T-cell (primary cell): ENCODE data around the gene CMBL. TPM values are rescaled to one million over a fixed set of nuclear protein-coding genes. Genes with fewer than 3 reads are reported as not detected.

Experiments
- ATAC-seq, 4 experiments: fragments of 200-7000 bp in 3 of 4; fragments of 150-1000 bp in 1 of 4; cut with Tn5 transposase; replicated peaks in 1 of 4; 1 replicate in 3 of 4; 2 replicates in 1 of 4; pipeline ENCODE4 v1.10.0; 2021; ENCODE audit warnings: moderate library complexity in 3 of 4, mild to moderate bottlenecking in 2 of 4, moderate number of reproducible peaks in 1 of 4
- CTCF ChIA-PET, 2 donors: fragments of 300-600 bp; sonication (Branson Sonifier 250); formaldehyde crosslinking; loops; one replicate each; lab custom pipeline; 2022; ENCODE audit warnings: antibody characterized with exemption in 2 of 2; lab: Charles Lee
- POLR2A ChIA-PET, 2 donors: fragments of 300-600 bp; sonication (Branson Sonifier 250); formaldehyde crosslinking; loops; one replicate each; lab custom pipeline; 2022; ENCODE audit warnings: antibody characterized with exemption in 2 of 2; lab: Charles Lee
- DNase-seq, 35 experiments: peaks; one replicate each; pipeline versions ENCODE4 v3.0.0 to v3.0.0-alpha.2; 2013 to 2023
- H3K27ac ChIP-seq: one replicate; pipeline ENCODE4 v1.5.1; 2013; ENCODE audit warnings: low read length
- H3K27me3 ChIP-seq, 2 experiments: replicated peaks in 1 of 2; 1 replicate in 1 of 2; 2 replicates in 1 of 2; pipeline versions ENCODE4 v1.6.1 to v1.7.0; 2013; ENCODE audit warnings: low read length in 1 of 2, mixed read lengths in 1 of 2; ENCODE audit not compliant: control insufficient read depth in 2 of 2, insufficient read depth in 2 of 2; ENCODE audit errors: extremely low read depth in 1 of 2
- H3K36me3 ChIP-seq, 2 donors: 1 replicate in 1 of 2; 2 replicates in 1 of 2; pipeline versions ENCODE4 v1.6.1 to v1.7.0; 2013; ENCODE audit warnings: low read length in 1 of 2; ENCODE audit not compliant: control insufficient read depth in 2 of 2, insufficient read depth in 1 of 2; ENCODE audit errors: extremely low read depth in 1 of 2
- H3K4me1 ChIP-seq, 2 experiments: 1 replicate in 1 of 2; 2 replicates in 1 of 2; pipeline versions ENCODE4 v1.6.1 to v1.7.0; 2013; ENCODE audit warnings: low read length in 2 of 2, mixed read lengths in 1 of 2; ENCODE audit not compliant: insufficient read depth in 2 of 2, control insufficient read depth in 1 of 2; ENCODE audit errors: extremely low read depth in 1 of 2
- H3K4me3 ChIP-seq, 2 donors: 1 replicate in 1 of 2; 2 replicates in 1 of 2; pipeline versions ENCODE4 v1.5.1 to v1.7.0; 2013; ENCODE audit warnings: mild to moderate bottlenecking in 2 of 2, low read length in 1 of 2, moderate library complexity in 1 of 2; ENCODE audit not compliant: control insufficient read depth in 1 of 2; ENCODE audit errors: extremely low read depth in 1 of 2
- H3K9me3 ChIP-seq: 2 replicates; pipeline ENCODE4 v1.7.0; 2013
- H3K27ac Mint-ChIP-seq, 2 donors: one replicate each; pipeline ENCODE4 v1.8.0; 2020 to 2021; ENCODE audit warnings: mild to moderate bottlenecking in 2 of 2, mixed read lengths in 2 of 2
- H3K27me3 Mint-ChIP-seq, 2 donors: one replicate each; pipeline ENCODE4 v1.8.0; 2021 to 2022; ENCODE audit warnings: mixed read lengths in 2 of 2
- H3K36me3 Mint-ChIP-seq: one replicate; pipeline ENCODE4 v1.8.0; 2021; ENCODE audit warnings: mixed read lengths
- H3K4me1 Mint-ChIP-seq, 3 donors: one replicate each; pipeline ENCODE4 v1.8.0; 2020 to 2022; ENCODE audit warnings: mixed read lengths in 3 of 3, mild to moderate bottlenecking in 1 of 3
- H3K4me3 Mint-ChIP-seq, 3 donors: one replicate each; pipeline ENCODE4 v1.8.0; 2020 to 2022; ENCODE audit warnings: mild to moderate bottlenecking in 3 of 3, mixed read lengths in 3 of 3, moderate library complexity in 3 of 3
- H3K9me3 Mint-ChIP-seq, 3 donors: one replicate each; pipeline ENCODE4 v1.8.0; 2020 to 2022; ENCODE audit warnings: mixed read lengths in 3 of 3
- WGBS: methylation state at CpG from one replicate; pipeline ENCODE4 v1.1.5; 2013; ENCODE audit warnings: missing lambda C conversion rate; ENCODE audit not compliant: insufficient coverage; 5-methylcytosine and 5-hydroxymethylcytosine counted together
- total RNA-seq, 35 experiments: library from RNA in 6 of 35; stranded (reverse) in 6 of 35; fragments of 120-200 nt in 1 of 35; gene quantifications; one replicate each; pipeline versions ENCODE4 v1.2.1 to v1.2.4 and lab custom pipeline; 2013 to 2026

Gene CMBL
- total RNA-seq, 5 donors from 2014 or later (not counting 1 experiment from before 2014, with no cell fraction given) = 0.19 to 1.2 (median 0.80) TPM

DNA sequence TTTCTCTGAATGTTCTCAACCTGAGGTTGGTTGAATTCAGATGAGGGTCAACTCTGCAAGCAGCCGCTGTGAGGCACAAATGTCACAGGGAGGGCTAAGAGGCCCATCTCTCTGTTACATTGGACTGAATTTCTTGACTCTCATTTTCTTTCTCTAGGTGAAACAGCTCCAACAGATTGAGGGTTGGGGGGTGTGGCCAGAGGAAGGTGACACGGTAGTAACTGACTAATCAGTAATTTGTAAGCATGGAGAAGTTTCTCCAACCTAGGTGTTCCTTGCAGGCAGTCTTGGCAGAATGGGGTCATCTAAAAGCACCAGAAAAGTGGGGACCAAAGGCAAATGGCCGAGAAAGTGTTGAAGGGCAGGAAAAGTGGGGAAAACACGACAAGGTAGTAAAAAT lies 40.9 kb downstream of the CMBL start:
- POLR2A ChIA-PET = no interaction called here
- Mint-ChIP-seq H3K9me3 (no peaks in the 10 kb centered on the region), H3K27ac (no peak overlapping the region), H3K4me1 (no peaks in the 10 kb centered on the region), H3K4me3 (no peak overlapping the region), H3K27me3 (no peaks in the 10 kb centered on the region), H3K36me3 (peaks cover 34% of the 10 kb centered on the region)
- WGBS = 86% methylated on average over 3 of the region's 4 CpGs
- Histone ChIP-seq H3K4me3 (no peak overlapping the region), H3K36me3 (peaks cover 5 to 45% of the 10 kb centered on the region in 2 donors), H3K9me3 (no peaks in the 10 kb centered on the region), H3K4me1 (no peaks in the 10 kb centered on the region), H3K27me3 (peaks cover 0 to 9% of the 10 kb centered on the region in 2 experiments), H3K27ac (no peak overlapping the region)
- CTCF ChIA-PET = no interaction called here
- no peak for ATAC-seq
- no peak for DNase-seq

DNA sequence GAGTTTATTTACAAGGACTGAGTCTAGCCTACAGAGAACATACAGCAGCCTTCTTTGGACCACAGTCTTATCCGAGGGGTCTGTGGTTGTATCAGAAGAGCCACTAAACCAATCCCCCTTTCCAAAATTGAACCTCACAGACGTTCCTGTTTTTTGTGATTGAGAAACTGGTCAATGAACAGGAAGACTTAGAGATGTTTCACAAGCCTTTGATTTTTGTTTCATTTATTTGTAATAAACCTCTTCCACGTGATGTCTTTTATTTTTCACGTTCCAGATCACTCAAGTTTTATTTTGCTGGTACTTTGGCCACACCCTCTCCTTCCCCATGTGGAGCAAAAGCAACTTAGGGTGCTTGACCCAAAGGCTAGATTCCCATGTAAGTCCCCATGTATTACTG lies 41.6 kb downstream of the CMBL start:
- H3K27me3 ChIP-seq = peaks cover 0 to 6% of the 10 kb centered on the region in 2 experiments
- no peaks in the 10 kb centered on the region for H3K9me3 Mint-ChIP-seq
- ChIA-PET POLR2A (no interaction called here), CTCF (no interaction called here)
- H3K4me3 ChIP-seq = no peak overlapping the region
- WGBS = 80% methylated on average over 1 of the region's 4 CpGs
- H3K27me3 Mint-ChIP-seq = no peaks in the 10 kb centered on the region
- DNase-seq (no peak), ATAC-seq (no peak)
- H3K36me3 Mint-ChIP-seq = peaks cover 37% of the 10 kb centered on the region
- no peak overlapping the region for H3K27ac ChIP-seq
- H3K4me1 ChIP-seq = no peaks in the 10 kb centered on the region
- no peaks in the 10 kb centered on the region for H3K9me3 ChIP-seq
- H3K36me3 ChIP-seq = peaks cover 6 to 52% of the 10 kb centered on the region in 2 donors
- peak overlapping the region in 1 of 2 donors; percentile 17 for H3K27ac Mint-ChIP-seq
- no peak overlapping the region for H3K4me3 Mint-ChIP-seq
- no peaks in the 10 kb centered on the region for H3K4me1 Mint-ChIP-seq

DNA sequence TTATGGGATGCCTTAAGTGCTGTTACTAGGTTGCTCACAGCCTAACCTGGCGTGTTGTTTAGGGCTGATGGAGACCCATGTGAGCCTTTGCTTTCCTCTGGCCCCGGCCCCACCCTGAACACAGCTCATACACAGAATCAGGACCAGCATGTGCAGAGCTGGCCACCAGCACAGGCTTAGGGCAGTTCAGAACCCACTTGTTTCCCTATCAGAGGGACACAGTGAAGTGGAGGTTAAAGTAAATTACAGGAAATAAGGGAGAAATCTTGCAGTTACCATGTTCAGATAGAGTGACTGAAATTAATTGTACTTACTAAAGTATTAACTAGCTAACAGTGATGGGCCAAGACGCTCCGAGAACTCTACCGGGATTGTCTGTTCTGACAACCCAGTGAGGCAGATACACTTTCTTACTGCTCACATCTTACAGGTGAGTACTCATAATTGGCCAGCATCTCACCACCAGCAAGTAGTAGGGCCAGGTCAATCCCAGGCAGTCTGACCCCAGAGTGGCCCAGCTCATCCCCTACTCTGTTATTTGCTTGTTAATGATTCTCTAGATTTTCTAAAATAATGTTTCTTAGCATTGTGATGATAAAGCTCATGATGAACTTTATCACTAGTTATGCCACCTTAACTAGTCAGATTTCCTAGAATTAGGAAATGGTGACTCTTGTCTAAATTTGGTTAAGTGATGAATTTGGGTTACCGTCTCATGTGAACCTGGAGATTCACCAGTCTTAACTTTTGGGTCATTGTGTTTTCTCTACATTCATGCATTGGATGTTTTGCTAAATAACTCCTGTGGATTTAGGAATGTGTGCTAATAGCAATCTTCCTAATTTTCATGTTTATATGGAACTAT lies 42.2 kb downstream of the CMBL start:
- Mint-ChIP-seq H3K27me3 (no peaks in the 10 kb centered on the region), H3K4me1 (no peaks in the 10 kb centered on the region), H3K27ac (peak overlapping the region in 1 of 2 donors; percentile 17), H3K9me3 (no peaks in the 10 kb centered on the region), H3K36me3 (peaks cover 44% of the 10 kb centered on the region), H3K4me3 (no peak overlapping the region)
- ChIA-PET CTCF (interaction anchor here in 1 of 2 donors (0.6 kb wide), 1 partner anchor 43 kb away, joined by 6 read pairs; no protein-coding TSS in a partner anchor), POLR2A (interaction anchor here in 1 of 2 donors (0.8 kb wide), 1 partner anchor 10 kb away, joined by 3 read pairs; no protein-coding TSS in a partner anchor)
- no peak overlapping the region for H3K4me3 ChIP-seq
- ATAC-seq (no peak), DNase-seq (no peak)
- no peaks in the 10 kb centered on the region for H3K4me1 ChIP-seq
- no peaks in the 10 kb centered on the region for H3K9me3 ChIP-seq
- peaks cover 0 to 4% of the 10 kb centered on the region in 2 experiments for H3K27me3 ChIP-seq
- H3K27ac ChIP-seq = no peak overlapping the region
- 96% methylated on average over 4 of the region's 6 CpGs for WGBS
- peaks cover 8 to 58% of the 10 kb centered on the region in 2 donors for H3K36me3 ChIP-seq

DNA sequence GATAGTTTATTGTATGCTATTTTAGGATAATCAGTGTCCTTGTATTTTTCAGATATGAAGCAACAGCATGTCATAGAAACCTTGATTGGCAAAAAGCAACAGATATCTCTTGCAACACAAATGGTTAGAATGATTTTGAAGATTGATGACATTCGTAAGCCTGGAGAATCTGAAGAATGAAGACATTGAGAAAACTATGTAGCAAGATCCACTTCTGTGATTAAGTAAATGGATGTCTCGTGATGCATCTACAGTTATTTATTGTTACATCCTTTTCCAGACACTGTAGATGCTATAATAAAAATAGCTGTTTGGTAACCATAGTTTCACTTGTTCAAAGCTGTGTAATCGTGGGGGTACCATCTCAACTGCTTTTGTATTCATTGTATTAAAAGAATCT lies 43.1 kb downstream of the CMBL start:
- WGBS = no CpG with 5 or more reads among the region's 3 CpGs
- Mint-ChIP-seq H3K4me3 (no peak overlapping the region), H3K36me3 (peaks cover 52% of the 10 kb centered on the region), H3K4me1 (peaks cover 0 to 4% (median 0%) of the 10 kb centered on the region in 3 donors), H3K9me3 (no peaks in the 10 kb centered on the region), H3K27ac (no peak overlapping the region), H3K27me3 (no peaks in the 10 kb centered on the region)
- ATAC-seq (no peak), DNase-seq (no peak)
- CTCF ChIA-PET = interaction anchor here in 1 of 2 donors (0.6 kb wide), 1 partner anchor 44 kb away, joined by 6 read pairs; no protein-coding TSS in a partner anchor
- H3K9me3 ChIP-seq = no peaks in the 10 kb centered on the region
- POLR2A ChIA-PET = interaction anchor here in 1 of 2 donors (0.8 kb wide), 1 partner anchor 9 kb away, joined by 3 read pairs; no protein-coding TSS in a partner anchor
- no peaks in the 10 kb centered on the region for H3K4me1 ChIP-seq
- H3K27me3 ChIP-seq = peaks cover 0 to 4% of the 10 kb centered on the region in 2 experiments
- no peak overlapping the region for H3K4me3 ChIP-seq
- peaks cover 14 to 67% of the 10 kb centered on the region in 2 donors for H3K36me3 ChIP-seq
- no peak overlapping the region for H3K27ac ChIP-seq

DNA sequence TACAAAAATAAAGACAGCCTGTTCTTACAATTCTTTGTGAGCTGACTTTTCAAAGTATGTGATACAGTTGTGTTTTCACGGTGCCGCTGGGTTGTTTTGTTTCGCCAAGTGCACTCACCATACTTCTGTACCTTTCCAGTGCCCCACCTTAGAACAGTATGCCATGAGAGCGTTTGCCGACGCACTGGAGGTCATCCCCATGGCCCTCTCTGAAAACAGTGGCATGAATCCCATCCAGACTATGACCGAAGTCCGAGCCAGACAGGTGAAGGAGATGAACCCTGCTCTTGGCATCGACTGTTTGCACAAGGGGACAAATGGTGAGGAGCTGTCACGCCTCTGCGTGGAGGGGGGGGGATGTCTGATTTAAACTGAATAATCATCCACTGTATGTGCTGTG lies 44.7 kb downstream of the CMBL start:
- H3K4me3 Mint-ChIP-seq = no peak overlapping the region
- DNase-seq (no peak), ATAC-seq (no peak)
- H3K4me1 ChIP-seq = no peaks in the 10 kb centered on the region
- ChIA-PET CTCF (no interaction called here), POLR2A (no interaction called here)
- no peaks in the 10 kb centered on the region for H3K9me3 ChIP-seq
- peaks cover 64% of the 10 kb centered on the region for H3K36me3 Mint-ChIP-seq
- H3K27me3 ChIP-seq = no peaks in the 10 kb centered on the region
- H3K4me3 ChIP-seq = no peak overlapping the region
- 100% methylated on average over 7 of the region's 11 CpGs for WGBS
- H3K9me3 Mint-ChIP-seq = no peaks in the 10 kb centered on the region
- peaks cover 0 to 9% (median 0%) of the 10 kb centered on the region in 3 donors for H3K4me1 Mint-ChIP-seq
- no peak overlapping the region for H3K27ac ChIP-seq
- no peaks in the 10 kb centered on the region for H3K27me3 Mint-ChIP-seq
- no peak overlapping the region for H3K27ac Mint-ChIP-seq
- H3K36me3 ChIP-seq = peaks cover 18 to 83% of the 10 kb centered on the region in 2 donors

DNA sequence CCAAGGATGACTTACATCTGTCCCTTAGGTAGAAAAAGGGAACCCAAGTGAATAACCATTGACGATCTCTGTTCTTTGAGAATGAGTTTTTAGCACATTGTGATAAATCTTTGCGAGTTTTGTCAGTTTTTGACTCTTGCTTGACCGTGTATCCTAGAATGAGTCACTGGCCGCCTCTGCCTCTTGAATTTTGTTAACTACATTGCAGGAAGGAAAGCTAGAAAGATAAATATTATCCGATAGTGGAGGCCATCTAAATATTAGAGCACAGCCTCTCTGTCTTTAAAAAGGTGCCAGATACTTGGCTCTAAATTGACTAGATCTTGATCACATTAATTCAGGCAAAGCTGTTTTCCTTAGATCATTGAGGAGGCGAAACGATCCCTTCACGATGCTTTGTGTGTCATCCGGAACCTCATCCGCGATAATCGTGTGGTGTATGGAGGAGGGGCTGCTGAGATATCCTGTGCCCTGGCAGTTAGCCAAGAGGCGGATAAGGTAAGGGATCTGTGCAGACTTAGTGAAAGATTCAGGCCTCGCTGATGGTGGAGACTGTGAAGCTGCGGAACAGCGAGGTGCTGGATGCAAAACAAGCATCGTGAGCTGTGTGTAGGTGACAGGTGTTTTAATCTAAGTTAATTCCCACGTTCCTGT lies 45.5 kb downstream of the CMBL start:
- WGBS = 88% methylated on average over 12 of the region's 18 CpGs
- Histone ChIP-seq H3K4me1 (no peaks in the 10 kb centered on the region), H3K27me3 (no peaks in the 10 kb centered on the region), H3K36me3 (peaks cover 18 to 91% of the 10 kb centered on the region in 2 donors), H3K9me3 (no peaks in the 10 kb centered on the region), H3K4me3 (no peak overlapping the region), H3K27ac (no peak overlapping the region)
- H3K4me3 Mint-ChIP-seq = no peak overlapping the region
- no peak for ATAC-seq
- ChIA-PET POLR2A (no interaction called here), CTCF (no interaction called here)
- H3K4me1 Mint-ChIP-seq = peaks cover 0 to 9% (median 0%) of the 10 kb centered on the region in 3 donors
- no peak overlapping the region for H3K27ac Mint-ChIP-seq
- H3K9me3 Mint-ChIP-seq = no peaks in the 10 kb centered on the region
- no peak for DNase-seq
- peaks cover 66% of the 10 kb centered on the region for H3K36me3 Mint-ChIP-seq
- no peaks in the 10 kb centered on the region for H3K27me3 Mint-ChIP-seq
